HG02623 (cell line): ENCODE measurements around the gene RASL10B.
"Not testable (repeated sequence)": the region's sequence is repeated elsewhere in the genome, so short reads cannot be mapped to it uniquely, and the experiment has no call there.

Experiments
- ATAC-seq: cut with Tn5 transposase; IDR thresholded peaks from one replicate; pipeline ENCODE4 v1.9.1; 2021; ENCODE audit warnings: moderate library complexity; ENCODE audit not compliant: unreplicated experiment

Gene RASL10B

DNA sequence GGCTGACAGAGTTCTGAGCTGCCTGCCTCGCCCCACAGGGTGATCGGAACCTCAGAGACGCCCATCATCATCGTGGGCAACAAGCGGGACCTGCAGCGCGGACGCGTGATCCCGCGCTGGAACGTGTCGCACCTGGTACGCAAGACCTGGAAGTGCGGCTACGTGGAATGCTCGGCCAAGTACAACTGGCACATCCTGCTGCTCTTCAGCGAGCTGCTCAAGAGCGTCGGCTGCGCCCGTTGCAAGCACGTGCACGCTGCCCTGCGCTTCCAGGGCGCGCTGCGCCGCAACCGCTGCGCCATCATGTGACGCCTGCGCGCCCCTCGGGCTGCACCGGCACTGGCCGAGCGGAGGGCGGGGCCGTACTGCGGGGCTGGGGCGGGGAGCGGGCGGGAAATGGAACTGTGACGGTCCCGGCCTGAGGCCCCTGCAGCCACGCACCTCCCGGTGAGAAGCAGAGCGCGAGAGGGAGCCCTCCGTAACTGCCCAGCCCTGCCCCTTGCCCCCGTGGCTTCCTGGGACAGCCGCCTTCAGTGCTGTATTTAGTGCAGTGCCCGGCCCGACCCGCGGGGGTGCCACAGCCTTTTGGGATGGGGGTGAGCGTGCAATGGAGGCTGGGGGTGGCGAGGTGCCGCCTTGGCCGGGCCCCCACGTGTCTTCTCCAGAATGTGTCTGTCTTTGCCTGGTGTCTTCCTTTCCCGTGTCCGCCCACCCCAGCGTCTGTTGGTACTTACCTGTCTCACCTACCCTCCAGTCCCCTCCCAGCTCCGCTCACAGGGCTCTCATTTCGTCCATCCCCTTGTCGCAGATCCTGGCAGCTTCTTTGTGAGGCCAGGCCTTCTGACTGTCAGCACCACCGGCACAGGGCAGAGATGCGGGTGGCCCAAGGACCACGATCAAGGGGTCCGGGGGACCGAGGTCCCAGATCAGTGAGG is 9.8 kb downstream of the RASL10B start:
- ATAC-seq, result no peak

DNA sequence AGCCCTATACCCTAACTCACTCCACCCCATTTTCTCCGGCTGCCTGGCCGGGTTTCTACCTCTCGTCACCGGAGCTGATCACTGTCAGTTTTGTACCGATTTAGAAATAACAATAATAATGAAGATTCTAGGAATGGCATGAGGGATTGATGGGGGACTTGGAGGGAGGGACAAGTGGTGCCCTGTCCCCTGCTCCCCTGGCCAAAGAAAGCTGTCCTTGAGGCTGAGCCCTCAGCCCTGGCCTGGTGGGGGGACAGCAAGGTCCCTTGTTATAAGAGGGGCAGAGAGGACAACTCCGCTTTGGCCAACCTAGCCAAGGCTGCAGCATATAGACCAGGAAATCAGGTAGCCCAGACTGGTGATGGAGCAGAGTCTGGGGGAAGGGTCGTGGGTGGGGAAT is 11.1 kb downstream of the RASL10B start:
- ATAC-seq, result no peak

DNA sequence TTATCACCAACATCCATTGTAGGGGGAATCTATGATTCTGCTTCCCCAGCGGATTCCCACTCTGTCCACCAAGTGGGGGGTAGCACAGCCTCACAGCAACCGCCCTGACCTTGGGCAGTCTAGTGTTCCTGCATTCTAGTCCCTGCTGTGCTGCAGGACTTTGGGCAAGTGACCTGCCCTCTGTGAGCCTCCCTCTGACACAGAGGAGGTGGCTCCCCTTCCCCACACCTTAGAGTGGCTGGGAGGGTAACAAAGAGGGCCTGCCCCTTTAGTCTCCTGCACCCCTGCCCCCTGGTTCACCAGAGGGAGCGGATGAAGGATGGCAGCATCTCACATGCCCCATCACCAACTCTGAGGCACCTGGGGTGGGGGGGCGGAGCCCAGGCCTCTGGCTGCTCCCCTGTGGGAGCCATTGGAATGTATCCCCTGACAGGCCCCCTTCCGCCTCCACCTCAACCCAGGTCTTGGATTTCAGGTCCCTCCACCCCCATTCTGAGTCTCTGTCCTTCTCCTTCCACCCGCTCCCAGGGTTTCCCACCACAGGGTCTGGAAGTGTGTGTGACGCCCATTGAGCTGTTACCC is 11.5 kb downstream of the RASL10B start:
- no peak for ATAC-seq

DNA sequence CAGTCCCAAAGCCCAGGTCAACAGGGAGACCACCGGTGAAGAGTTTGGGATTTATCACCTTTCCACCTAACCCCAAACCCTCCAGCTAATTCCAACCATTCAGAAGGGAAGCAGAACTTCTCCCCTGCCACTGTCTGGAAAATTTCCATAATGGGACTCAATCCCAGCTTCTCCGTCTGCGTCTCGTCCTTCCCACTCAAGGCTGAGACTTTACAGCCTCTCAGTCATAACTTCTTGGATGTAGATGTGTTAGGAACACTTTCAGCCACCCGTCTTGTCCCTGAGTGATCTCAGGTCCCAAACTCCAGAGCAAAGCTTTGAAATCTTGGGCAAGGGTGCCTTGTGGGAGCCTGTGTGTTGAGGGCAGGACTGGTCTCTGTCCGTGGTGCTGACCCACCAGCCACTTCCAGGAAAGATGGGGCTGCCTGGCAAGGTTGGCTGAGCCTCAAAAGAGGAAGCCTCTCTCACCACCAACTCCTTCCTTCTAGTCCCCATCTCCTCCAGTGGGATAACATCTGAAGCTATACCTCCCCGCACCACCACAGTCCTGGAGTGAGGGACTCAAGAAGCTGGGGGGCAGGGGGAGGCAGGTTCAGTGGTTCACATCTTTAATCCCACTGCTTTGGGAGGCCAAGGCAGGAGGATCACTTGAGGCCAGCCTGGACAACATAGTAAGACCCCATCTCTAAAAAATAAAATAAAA is 12.3 kb downstream of the RASL10B start:
- ATAC-seq, result no peak

DNA sequence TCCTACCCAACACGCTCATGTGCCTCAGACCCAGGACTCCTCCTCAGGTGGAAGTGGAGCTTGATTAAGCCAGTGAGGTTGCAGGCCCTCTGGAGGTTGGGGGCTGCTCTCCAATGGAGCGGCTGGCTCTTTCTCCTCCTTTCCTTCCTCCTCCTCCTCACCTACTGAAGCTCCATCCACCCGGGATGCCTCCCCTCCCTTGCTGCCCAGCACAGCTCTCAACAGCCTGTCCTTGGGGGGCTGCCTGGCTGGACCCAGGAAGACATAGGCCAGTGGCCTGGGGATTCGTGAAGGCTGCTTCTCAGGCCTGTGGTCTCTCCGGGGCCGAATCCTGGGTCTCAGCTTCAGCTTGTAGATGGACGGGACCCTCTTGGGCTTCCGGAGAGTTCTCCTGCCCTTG is 13.4 kb downstream of the RASL10B start:
- no peak for ATAC-seq

DNA sequence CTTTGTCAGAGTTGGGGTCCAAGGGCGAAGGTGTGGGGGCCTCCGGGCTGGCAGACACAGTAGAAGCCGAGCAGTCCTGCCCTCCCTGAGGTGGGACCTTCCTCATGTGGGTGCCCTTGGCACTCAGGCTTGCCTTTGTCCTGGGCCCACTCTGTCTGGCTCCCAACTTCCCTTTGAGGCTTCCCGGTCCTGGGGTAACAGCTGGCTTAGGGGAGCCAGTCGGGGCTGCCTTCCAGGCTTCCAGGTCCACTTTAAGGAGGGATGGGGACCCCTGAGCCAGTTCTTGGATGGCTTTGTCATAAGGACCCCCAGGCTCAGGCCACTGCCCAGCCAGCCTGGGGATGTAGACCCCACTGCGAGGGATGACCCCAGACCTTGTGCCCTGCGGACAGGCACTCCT is 13.8 kb downstream of the RASL10B start:
- no peak for ATAC-seq

DNA sequence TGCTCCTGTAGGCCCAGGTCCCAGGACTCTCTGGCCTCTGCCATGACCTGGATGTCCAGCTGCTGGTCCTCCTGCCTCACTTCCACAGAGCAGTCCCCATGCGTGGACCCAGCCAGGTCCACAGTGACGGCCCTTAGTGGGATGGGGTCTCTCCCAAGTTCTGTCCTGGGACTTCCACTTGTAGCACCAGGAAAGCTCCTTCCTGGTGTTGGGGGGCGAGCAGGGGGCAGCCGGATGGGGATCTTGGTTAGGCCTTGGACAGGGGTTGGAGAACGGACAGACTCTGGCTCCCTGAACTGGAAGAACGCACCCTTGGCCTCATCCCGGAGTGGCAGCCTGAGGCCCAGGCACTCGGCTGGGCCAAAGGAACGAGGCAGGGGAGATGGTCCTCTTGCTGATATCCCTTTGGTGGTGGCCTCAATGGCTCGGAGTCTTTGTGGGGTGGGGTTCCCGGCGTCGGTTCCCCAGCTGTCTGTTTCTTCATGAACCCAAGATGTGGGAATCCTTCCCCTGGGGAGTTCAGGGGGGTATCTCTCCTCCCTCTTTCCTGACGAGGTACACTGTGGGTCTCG is 14.4 kb downstream of the RASL10B start:
- ATAC-seq, result no peak

DNA sequence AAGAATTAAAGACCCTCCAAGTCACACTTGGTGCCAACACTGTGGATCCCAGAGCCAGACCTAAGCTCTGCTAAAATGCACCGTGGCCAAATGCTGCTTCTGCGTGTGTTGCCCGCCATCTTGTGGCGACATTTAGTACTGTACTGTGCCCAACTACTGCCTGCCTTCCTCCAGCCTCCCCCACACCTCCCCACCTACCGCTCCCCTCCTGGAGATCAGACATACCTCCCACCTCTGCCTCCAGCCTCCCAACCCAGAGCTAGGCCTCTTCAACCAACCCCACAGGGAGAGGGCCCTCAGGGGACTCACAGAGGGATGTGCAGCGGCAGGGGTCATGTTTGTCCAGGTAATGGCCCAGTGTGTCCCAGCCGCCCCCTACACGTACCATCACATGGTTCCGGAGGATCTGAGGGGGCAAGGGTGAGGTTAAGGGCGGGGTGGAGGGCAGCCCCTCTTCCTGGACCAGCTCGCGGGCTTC is 16.1 kb downstream of the RASL10B start:
- no peak for ATAC-seq

DNA sequence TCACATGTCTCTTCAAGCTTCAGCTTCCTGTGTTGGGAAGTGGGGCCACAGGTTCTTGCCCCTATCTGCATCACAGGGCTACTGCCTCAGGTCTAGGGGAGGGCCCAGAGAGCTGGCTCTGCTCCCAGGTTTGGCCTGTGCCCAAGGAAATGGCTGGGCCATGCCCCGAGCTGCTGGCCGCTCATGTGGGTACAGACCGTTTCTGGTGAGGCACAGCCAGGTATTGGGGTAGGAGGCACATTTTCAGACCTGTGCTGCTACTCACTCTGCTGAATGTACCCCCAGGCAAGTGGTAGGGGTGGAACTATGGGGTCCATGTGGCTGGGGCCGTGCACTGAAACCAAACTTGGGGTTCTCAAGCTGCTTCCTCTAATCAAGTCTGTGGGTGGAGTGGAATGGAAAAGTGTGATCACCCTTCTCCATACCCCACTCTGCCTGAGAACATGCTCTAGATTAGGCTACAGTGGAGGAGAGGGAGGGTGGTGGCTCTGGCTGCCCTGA is 17.0 kb downstream of the RASL10B start:
- ATAC-seq, result no peak

DNA sequence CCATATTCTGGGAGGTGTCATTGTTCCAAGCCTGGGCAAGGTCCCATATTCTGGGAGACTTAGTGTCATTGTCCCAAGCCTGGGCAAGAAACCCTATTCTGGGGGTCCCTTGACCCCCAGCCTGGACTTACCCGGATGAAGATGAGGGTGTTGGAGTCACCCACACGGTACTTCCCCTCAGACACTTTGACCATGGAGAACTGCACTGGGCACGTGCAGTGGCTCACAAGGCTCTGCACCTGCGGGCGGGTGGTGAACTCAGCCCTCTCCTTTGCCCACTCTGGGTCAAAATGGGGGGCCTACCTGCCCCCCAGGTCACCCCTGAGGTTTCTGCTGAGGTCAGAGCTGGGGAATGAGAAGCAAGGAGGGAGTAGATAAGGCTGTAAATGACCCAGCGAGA is 17.5 kb downstream of the RASL10B start:
- no peak for ATAC-seq

DNA sequence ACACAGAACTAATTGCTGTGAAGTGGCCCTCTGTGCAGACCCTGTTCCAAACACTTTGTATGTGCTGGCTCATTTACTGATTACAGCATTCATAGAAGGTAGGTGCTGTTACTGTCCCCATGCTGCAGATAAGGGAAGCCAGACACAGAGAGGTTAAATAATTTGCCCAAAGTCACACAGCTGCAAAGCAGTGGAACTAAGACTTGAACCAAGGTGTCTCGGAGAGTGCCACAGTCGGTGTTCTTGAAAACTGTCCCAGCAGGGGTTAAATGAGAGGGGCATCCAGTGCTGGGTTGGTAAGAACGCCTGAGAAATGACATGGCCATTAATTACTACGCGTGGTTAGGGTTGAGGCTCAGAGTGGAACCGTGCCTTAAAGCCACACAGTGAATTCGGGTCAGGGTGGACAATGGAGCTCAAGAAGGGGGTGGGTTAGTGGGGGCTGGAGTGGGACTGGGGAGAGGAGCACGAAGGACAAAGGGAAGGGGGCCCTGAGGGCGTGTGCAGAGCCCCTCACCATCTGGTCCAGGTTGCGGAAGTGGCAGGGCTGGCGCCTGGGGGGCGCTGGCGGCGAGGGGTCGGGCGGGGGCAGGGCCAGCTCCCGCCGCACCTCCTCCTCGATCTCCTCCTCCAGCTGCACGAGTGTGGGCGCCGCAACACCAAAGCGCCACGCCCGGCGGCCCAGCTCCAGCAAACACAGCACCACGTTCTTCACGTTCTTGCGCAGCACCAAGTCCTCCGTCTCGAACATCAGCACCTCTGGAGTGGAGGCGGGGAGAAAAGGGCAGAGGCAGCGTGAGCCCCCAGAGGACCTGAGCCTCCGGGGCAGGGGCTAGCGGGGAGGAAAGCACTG is 18.3 kb downstream of the RASL10B start:
- no peak for ATAC-seq

DNA sequence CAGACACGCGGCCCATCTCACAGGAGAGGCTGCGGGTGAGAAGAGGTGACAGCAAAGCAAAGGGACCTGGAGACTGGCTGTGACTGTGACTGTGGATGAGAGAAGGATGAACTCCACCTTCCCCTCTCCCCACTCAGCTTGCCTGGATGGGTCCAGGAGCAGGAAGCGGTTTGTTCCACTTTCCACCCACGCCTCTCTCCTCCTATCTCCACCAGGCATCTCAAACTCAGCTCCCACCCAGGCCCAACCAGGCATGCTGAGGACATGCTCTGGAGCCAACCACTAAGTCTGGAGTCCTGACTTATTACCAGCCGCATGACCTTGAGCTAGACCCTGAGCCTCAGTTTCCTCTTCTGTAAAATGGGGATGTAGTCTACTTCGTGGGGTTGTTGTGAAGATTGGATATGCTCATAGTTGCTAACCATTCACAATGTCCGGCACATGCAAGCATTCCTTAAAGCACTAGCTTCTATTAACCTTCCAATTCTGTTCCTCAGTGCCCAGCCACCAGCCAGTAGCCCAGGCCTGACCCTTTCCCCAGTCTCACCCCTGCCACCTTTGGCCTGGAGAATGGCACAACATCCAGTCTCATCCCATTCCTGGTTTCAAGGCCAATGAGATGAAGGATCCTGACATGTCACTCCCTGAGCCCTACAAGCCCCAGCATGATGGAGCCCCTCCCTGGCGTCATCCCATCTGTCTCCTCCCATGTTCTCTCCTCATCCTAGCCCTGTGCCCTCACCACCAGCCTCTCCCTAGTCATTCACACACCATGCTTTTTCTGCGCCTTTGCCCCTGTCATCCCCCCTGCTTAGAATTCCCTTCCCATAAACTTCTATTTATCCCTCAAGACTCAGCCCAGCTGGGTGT is 19.3 kb downstream of the RASL10B start:
- ATAC-seq, result no peak

DNA sequence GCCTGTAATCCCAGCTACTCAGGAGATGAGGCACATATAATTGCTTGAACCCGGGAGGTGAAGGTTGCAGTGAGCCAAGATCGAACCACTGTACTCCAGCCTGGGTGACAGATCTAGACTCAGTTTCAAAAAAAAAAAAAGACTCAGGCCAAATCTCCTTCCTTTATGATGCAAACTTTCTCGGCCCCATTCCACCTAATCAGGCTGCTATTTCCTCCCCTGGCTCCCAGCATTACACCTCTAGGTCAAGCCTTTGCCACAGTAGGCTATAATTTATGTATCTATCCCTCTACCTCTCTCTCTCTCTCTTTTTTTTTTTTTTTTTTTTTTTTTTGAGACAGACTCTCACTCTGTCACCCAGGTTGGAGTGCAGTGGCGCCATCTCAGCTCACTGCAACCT is 20.1 kb downstream of the RASL10B start:
- not testable (repeated sequence) for ATAC-seq

DNA sequence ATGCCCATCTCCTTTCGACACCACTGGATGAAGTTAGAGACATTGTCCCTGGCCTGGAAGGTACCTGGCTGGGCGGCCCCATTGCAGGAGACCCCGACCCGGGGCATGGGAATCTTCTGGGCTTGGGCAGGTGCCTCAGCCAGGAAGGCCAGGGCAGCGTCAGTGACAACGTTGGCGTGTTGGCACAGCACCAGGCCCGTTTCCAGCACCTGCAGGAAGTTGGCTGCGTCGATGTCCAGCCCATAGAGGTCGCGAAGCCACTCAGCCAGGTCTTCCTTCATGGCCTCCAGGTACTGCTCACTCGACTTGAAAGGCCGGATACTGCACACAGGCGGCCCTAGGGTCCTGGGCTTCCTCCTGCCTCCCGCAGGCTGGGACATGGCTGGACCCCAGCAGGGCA is 21.0 kb downstream of the RASL10B start:
- ATAC-seq, result no peak

DNA sequence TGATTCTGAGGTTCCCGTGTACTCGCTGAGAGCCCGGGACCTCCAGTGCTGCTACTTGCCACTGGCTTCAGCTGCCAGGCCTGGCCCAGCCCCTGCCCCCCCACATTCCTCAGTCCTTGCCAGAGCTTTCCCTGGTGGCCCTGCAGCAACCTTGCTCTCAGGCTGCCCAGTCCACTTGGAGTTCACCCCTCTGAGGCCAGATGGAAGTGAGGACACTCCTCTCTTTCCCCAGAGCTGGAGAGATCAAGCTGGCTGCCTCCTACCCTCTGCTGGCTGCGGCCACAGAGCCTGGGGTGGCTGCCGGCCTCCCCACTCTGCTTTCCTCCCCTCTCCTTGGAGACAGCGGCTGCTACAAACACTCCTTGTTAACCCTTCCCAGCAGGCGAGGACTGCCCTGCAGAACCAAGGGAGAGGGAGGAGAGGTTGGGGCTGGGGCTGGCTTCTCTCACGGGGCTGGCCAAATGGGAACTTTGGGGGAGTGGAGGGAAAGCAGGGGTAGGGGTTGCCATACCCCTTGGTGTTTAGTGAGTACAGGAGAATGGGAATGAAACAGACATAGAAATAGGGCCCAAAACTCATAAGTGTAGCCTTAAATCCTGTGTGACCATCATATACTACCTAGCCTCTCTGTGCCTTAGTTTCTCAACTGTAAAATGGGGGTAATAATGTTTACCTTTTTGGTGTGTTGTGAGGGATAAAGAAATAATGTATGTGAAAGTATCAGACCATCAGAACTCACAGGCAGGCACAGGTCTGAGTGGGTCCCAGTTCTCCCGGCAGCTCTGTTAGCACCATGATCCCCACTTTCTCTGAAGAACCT is 21.7 kb downstream of the RASL10B start, which contains the start of gene GAS2L2:
Gene GAS2L2 (minus strand): TSS at position 295 of the 820 bp plus-strand sequence. CDS start 389 bp downstream, outside the sequence.
- ATAC-seq, result no peak

DNA sequence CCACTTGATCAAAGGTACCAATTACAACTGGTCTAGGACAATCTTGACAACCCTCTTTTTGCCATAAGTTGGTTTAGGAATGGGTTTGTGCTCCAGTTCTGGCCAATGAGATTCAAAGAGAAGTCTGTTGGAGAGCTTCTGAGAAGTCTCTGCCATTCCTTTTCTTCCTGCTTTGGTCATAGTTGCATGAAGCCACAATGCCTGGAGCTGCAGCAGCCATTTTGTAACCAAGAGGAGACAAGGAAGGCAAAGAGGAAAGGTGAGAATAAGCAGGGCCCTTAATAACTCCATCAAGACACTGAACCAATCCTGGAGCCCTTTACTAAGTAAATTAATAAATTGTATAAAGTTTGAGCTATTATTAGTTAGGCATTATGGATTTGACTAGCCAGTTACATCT is 25.8 kb downstream of the RASL10B start:
- no peak for ATAC-seq

DNA sequence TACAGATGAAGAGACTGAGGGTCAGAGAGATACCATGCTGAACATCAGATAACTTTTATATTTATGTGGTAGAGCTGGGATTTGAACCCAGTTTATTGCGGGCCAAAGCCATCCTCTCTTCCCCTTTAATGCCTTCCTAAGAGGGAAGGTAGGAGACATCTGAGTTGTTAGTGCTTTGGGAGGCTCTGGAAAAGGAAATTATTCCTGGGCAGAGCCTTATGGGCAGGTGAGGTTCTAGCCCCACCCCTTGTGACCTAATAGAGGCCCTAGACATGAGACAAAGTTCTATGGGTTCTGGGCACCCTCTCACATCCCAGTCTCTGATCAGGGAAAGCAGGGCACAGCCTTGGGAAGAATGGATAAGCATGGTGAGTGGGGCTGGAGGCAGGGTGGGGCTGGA is 29.1 kb downstream of the RASL10B start, which contains the start of gene C17orf50:
Gene C17orf50 (plus strand): TSS at position 301 of the 400 bp plus-strand sequence. CDS start 55 bp downstream, at position 356.
- ATAC-seq, result no peak

DNA sequence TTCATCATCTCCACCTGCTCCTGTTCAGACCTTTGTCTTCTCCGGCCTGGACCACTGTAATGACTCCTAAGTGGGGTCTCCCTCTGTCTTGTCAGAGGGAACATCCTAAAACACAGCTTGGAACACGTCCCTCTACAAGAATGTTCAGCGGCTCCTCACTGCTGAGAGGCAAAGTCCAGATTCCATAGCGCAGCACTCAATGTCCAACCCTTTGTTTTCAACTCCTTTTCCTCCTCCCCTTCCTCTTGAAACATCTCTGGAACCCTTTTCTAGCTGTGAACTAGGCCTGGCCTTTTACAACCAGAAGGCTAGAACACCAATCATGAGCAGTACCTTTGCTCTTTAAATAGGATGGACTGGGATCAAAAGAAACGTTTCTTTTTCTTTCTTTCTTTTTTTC is 30.2 kb downstream of the RASL10B start:
- ATAC-seq, result no peak
